IPS-NIHi11 (cell line): ENCODE data around the gene TBR1.
A peak's percentile ranks its signal among the peaks of the same experiment; 100 is the strongest.

ENCODE experiments used
- DNase-seq: peaks from one replicate; pipeline ENCODE4 v3.0.0; 2012; ENCODE audit warnings: mixed read lengths, low spot score

TBR1 gene

GRCh38 chr2:161415034-161415986 is 787 bp upstream of the TBR1 start:
- no peak for DNase-seq

DNA sequence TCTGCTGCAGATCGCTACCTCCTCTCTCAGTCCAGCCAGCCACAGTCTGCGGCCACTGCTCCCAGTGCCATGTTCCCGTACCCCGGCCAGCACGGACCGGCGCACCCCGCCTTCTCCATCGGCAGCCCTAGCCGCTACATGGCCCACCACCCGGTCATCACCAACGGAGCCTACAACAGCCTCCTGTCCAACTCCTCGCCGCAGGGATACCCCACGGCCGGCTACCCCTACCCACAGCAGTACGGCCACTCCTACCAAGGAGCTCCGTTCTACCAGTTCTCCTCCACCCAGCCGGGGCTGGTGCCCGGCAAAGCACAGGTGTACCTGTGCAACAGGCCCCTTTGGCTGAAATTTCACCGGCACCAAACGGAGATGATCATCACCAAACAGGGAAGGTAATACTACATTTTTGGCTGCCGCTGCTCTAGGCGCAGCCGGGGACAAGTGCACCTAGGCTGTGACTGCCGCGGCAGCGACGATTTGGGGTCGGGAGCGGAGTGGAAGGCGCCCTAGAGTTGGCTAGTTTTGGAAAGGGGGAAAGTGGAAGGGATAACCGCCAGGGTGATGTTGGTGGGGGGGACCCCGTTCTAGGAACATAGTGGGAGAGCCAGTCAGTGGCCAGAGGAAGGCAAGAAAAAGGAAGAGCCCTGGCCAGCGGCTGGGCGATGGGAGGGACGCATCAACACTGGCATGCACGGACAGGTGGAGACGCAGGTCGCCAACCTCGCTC is 776 bp downstream of the TBR1 start:
- no peak for DNase-seq

GRCh38 chr2:161417438-161418274 is 1.6 kb downstream of the TBR1 start:
- DNase-seq = no peak

DNA sequence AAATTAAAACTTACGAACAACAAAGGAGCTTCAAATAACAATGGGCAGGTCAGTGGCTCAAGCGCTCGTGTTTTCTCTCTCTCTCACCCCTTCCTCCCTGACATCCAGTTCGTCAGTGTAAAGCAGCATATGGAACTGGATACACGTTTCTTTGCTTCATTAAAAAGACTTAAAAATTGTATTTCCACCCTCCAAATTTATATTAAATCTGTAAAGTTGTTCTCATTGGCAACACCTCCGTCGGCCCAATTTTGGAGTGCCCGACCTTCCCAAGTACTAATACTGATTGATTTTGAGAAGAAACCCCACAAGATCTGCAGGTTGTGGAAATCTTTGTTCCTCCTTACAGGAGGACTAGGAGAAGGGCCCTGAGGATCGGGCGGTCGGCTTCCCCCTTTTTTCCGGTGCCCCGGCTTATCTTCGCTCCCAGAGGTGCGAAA is 2.2 kb downstream of the TBR1 start:
- no peak for DNase-seq

DNA sequence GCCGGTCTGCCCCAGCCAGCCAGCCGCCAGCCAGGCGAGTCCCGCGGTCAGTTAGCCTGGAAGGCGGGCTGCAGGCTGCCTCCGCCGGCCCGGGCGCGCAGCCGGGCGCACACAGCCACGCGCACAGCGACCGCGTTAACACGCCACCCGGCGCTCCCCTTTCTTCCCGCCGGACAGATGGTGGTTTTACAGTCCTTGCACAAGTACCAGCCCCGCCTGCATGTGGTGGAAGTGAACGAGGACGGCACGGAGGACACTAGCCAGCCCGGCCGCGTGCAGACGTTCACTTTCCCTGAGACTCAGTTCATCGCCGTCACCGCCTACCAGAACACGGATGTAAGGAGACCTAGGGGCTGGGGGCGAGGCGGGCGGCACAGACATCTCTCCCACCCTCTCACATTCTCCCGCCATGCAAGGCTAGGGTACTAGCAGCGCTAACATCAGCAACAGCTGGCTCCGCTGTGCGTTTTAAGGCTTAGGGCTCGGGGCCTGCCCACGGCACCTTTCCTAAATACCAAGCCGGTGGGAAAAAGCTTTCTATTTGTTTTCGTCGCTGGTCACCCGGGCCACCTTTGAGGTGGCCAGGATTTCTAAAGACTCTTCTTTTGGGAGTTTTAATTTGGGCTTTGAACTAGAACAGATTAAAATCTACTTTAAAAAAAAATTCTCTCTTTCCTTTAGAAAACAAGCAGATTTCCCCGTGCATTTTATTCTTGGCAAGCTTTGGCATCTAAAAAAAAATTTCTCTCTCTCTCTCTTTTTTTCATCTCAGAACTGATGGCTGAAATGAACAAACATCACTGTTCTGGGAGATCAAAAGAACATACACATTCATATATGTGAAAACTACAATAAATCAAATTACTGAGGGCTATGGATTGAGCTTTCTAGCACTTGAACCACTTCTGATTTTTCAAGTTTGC is 2.9 kb downstream of the TBR1 start:
- DNase-seq = peak; percentile 49

GRCh38 chr2:161419638-161420190 is 3.6 kb downstream of the TBR1 start:
- DNase-seq = no peak

DNA sequence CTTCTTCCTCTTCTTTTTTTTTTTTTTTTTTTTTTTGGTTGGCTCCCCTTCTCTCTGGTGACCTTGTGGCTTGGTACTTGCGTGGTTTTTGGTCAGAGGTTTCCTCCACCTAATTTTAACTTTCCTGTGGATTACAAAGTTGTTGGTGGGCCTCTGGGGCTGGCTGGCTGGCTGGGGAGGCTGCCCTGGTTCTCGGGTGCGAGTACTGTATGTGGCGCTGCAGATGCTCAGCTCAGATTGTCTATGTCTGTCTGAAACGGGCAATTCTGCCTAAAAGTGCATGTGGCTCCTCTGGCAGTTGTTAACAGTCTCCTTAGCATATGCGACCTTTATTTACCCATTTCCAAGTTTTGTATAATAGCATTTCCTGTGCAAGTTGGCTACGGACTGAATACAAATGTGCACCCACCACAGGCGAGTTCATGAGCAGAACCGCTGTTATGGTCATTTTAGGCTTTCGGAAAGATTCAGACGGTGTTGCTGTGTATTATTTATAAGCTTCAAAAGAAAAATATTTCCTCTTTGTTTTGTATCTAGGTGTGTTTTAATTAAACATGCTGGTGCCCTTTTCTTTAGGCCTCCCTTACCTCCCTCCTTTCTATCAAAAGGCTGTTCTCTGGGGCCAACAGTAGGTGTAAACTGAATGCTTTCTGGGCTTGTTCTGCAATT is 4.4 kb downstream of the TBR1 start:
- no peak for DNase-seq

DNA sequence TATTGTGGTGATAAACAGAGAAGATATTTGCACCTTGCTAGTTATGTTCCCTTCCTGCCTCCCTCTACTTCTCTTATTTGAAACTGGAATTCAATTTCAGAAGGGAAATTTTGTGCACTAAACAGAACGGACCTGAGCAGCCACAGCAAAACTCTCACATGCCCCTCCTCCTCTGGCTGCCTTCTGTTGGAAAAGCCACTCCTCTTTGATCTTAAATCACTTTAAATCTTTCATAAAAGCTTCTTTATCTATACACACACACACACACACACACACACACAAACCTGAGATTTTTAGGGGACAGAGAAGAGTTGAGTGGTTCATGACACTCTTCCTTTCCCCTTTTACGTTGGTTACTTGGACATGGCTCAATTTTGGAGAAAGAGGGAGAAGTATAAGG is 5.6 kb downstream of the TBR1 start:
- DNase-seq = no peak

- DNase-seq = no peak
Measured at GRCh38 chr2:161422816-161423403, 6.8 kb downstream of the TBR1 start.

GRCh38 chr2:161423421-161424393 is 7.6 kb downstream of the TBR1 start:
- DNase-seq = peak; percentile 62

- DNase-seq = no peak
Measured at GRCh38 chr2:161424394-161424769, 8.3 kb downstream of the TBR1 start.

GRCh38 chr2:161424891-161425727 is 9.0 kb downstream of the TBR1 start:
- DNase-seq = no peak

DNA sequence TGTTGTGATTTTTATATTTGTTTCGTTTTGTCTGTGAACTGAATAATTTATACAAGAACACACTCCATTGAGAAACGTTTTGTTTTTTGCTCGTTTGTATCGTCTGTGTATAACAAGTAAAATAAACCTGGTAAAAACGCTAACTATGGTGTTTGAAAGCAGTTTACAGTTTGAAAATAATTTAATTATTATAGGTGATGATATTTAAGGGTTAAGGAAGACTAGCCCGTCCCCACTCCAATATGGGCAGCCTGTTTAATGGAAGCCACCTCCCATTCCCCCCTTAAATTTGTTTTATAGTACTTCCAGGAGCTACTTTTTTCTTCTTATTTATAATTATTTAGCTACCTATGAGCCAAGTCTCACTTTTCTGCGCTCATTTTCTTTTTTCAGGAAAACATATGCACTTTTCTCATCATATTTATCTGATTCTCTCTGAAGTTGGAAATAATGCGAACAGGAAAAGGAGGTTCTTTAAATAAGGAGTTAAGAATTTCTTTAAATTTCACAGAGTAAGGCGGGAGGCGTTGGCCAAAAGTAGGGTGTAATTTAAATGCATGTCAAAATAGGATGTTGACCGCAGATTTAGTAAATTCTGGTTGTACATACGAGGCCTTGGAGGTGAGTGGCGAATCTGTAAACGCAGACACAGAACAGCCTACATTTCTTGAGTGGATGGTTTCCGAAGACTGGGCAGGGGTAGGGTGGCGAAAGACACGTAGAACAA is 9.8 kb downstream of the TBR1 start:
- no peak for DNase-seq

DNA sequence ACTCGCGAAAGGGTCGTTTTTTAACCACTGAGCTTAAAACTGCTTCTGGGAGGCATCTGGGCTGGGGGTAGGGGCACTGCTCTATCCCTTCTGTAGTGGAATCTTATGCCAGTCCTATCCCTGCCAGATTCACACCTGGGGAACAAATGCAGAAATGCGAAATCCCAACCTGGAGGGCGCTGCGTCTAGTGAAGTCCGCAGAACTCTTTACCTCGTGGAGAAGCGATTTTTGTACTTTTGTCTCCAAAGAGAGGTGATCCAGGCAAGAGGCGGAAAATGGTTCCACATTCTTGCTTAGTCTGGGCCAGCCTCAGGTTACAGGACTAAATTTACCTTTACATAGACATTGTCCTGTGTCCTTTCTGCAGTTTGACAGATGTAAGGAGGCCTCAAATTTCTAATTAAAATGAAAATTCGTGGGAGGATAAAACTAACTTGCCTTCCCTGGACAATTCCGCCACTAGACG is 10.4 kb downstream of the TBR1 start:
- no peak for DNase-seq

GRCh38 chr2:161426922-161427663 is 11.0 kb downstream of the TBR1 start:
- no peak for DNase-seq
